ENCODE measurements around the gene TOMM70.

DNA sequence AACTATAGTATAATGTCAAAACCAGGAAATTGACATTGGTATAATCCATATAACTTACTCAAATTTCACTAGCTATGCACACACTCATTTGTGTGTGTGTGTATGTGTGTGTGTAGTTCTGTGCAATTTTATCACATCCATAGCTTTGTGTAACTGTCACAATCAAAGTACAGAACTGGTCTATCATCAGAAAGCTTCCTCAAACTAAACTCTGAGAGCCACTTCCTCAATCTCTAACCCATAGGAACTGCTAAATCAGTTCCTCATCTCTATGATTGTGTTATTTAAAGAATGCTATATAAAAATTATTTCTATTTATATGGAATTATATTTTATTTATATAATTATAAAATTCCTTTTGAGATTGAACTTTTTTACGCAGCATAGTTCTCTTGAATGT lies 18.5 kb upstream of the TOMM70 start:
- TF ChIP-seq POLR2AphosphoS5 (IDR thresholded peaks at IDR 0.05) (no peak), EZH2 (IDR thresholded peaks at IDR 0.05; ENCODE audit: borderline replicate concordance, insufficient read depth, low read length, poor library complexity, severe bottlenecking) (no peak), EP300 (conservative IDR thresholded peaks at IDR 0.05; ENCODE audit: poor library complexity, severe bottlenecking) (no peak)
- TF ChIP-seq, protein P1, sequence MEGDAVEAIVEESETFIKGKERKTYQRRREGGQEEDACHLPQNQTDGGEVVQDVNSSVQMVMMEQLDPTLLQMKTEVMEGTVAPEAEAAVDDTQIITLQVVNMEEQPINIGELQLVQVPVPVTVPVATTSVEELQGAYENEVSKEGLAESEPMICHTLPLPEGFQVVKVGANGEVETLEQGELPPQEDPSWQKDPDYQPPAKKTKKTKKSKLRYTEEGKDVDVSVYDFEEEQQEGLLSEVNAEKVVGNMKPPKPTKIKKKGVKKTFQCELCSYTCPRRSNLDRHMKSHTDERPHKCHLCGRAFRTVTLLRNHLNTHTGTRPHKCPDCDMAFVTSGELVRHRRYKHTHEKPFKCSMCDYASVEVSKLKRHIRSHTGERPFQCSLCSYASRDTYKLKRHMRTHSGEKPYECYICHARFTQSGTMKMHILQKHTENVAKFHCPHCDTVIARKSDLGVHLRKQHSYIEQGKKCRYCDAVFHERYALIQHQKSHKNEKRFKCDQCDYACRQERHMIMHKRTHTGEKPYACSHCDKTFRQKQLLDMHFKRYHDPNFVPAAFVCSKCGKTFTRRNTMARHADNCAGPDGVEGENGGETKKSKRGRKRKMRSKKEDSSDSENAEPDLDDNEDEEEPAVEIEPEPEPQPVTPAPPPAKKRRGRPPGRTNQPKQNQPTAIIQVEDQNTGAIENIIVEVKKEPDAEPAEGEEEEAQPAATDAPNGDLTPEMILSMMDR (IDR thresholded peaks at IDR 0.05; ENCODE audit: poor library complexity, severe bottlenecking), result no peak
- TF ChIP-seq, protein P2, sequence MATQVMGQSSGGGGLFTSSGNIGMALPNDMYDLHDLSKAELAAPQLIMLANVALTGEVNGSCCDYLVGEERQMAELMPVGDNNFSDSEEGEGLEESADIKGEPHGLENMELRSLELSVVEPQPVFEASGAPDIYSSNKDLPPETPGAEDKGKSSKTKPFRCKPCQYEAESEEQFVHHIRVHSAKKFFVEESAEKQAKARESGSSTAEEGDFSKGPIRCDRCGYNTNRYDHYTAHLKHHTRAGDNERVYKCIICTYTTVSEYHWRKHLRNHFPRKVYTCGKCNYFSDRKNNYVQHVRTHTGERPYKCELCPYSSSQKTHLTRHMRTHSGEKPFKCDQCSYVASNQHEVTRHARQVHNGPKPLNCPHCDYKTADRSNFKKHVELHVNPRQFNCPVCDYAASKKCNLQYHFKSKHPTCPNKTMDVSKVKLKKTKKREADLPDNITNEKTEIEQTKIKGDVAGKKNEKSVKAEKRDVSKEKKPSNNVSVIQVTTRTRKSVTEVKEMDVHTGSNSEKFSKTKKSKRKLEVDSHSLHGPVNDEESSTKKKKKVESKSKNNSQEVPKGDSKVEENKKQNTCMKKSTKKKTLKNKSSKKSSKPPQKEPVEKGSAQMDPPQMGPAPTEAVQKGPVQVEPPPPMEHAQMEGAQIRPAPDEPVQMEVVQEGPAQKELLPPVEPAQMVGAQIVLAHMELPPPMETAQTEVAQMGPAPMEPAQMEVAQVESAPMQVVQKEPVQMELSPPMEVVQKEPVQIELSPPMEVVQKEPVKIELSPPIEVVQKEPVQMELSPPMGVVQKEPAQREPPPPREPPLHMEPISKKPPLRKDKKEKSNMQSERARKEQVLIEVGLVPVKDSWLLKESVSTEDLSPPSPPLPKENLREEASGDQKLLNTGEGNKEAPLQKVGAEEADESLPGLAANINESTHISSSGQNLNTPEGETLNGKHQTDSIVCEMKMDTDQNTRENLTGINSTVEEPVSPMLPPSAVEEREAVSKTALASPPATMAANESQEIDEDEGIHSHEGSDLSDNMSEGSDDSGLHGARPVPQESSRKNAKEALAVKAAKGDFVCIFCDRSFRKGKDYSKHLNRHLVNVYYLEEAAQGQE (IDR thresholded peaks at IDR 0.05; ENCODE audit: borderline replicate concordance), result no peak
